Prostate gland (tissue), 2 donors: Measurements from ENCODE around the gene SLC3A2. TPM values are rescaled to one million over a fixed set of nuclear protein-coding genes. Genes with fewer than 3 reads are reported as not detected.

ENCODE experiments used
- DNase-seq: peaks from one replicate; pipeline ENCODE4 v3.0.0-alpha.2; 2019; ENCODE audit warnings: low spot score
- H3K27ac ChIP-seq, 2 donors: fragments of 200-600 bp; sonication (generic); 2 replicates each; pipeline ENCODE4 v1.5.1; 2017 to 2019
- H3K27me3 ChIP-seq: fragments of 200-600 bp; sonication (generic); replicated peaks from 2 replicates; pipeline ENCODE4 v1.5.1; 2019; ENCODE audit not compliant: insufficient read depth
- H3K36me3 ChIP-seq, 2 donors: fragments of 200-600 bp; sonication (generic); 1 replicate in 1 of 2; 2 replicates in 1 of 2; pipeline versions ENCODE4 v1.5.1 to v1.8.1; 2017 to 2019
- H3K4me1 ChIP-seq: fragments of 200-600 bp; sonication (generic); replicated peaks from 2 replicates; pipeline ENCODE4 v1.5.1; 2019
- H3K4me3 ChIP-seq, 2 donors: fragments of 200-600 bp; sonication (generic); 2 replicates each; pipeline ENCODE4 v1.5.1; 2017 to 2019
- H3K9me3 ChIP-seq: fragments of 200-600 bp; sonication (generic); 2 replicates; pipeline ENCODE4 v1.5.1; 2017
- POLR2A ChIP-seq: fragments of 450-650 bp; IDR thresholded peaks from one replicate; pipeline ENCODE4 v1.6.1; 2016; ENCODE audit warnings: antibody characterized with exemption, mild to moderate bottlenecking
- POLR2AphosphoS5 ChIP-seq: sonication (generic); formaldehyde crosslinking; IDR thresholded peaks from one replicate; pipeline ENCODE4 v1.6.1; 2017; ENCODE audit warnings: antibody characterized with exemption
- WGBS: methylation state at CpG from one replicate; pipeline ENCODE4 v1.1.5; 2018; 5-methylcytosine and 5-hydroxymethylcytosine counted together
- intact Hi-C: fragments of 100-400 bp; cut with DNase I; formaldehyde crosslinking; loops from one replicate; pipeline ENCODE4 v1.14.2; 2022
- total RNA-seq, 2 donors: library from RNA; depleted of rRNA; stranded (reverse); fragments of >200 nt; gene quantifications; one replicate each; pipeline ENCODE4 v1.1.0, GENCODE V29; 2016
- TF ChIP-seq, protein P1 (sequence below), 4 experiments: fragments of 200-600 bp in 2 of 4; fragments of 450-650 bp in 2 of 4; sonication (generic) in 2 of 4; IDR thresholded peaks; 1 replicate in 3 of 4; 2 replicates in 1 of 4; pipeline ENCODE4 v1.5.1; 2016 to 2019; ENCODE audit warnings: antibody characterized with exemption in 4 of 4, mild to moderate bottlenecking in 2 of 4, moderate library complexity in 2 of 4

Gene SLC3A2
- total RNA-seq, 2 donors from 2014 or later: 158 to 235 TPM

DNA sequence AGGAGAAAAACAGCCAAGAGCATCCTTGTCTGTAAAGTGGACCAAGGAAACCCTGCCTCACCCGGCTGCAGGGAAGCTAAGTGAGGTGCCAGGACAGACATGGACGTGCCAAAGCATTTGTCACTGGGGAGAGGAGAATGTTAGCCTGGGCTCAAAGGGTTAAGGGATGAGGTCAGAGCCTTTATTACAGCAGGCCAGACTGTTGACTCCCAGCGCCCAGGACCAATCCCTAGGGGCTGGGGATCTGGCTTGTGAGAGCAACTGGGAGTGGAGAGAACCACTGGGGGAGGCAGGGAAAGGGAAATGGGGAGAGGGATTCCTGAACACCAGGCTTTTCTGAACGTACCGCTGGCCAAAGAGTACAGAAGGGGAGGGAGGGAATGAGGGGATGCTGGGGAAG lies 37.8 kb downstream of the SLC3A2 start:
- Histone ChIP-seq H3K27ac (peak overlapping the region in 1 of 2 donors; percentile 74), H3K27me3 (no peaks in the 10 kb centered on the region), H3K9me3 (no peaks in the 10 kb centered on the region), H3K36me3 (no peaks in the 10 kb centered on the region), H3K4me3 (peak overlapping the region in 1 of 2 donors; percentile 52), H3K4me1 (peaks cover 12% of the 10 kb centered on the region)
- 61% methylated on average over 5 of the region's 5 CpGs for WGBS
- no peak for DNase-seq
- intact Hi-C loops: no loop called here
- TF ChIP-seq POLR2A (no peak), POLR2AphosphoS5 (no peak)
- TF ChIP-seq, protein P1, sequence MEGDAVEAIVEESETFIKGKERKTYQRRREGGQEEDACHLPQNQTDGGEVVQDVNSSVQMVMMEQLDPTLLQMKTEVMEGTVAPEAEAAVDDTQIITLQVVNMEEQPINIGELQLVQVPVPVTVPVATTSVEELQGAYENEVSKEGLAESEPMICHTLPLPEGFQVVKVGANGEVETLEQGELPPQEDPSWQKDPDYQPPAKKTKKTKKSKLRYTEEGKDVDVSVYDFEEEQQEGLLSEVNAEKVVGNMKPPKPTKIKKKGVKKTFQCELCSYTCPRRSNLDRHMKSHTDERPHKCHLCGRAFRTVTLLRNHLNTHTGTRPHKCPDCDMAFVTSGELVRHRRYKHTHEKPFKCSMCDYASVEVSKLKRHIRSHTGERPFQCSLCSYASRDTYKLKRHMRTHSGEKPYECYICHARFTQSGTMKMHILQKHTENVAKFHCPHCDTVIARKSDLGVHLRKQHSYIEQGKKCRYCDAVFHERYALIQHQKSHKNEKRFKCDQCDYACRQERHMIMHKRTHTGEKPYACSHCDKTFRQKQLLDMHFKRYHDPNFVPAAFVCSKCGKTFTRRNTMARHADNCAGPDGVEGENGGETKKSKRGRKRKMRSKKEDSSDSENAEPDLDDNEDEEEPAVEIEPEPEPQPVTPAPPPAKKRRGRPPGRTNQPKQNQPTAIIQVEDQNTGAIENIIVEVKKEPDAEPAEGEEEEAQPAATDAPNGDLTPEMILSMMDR (IDR thresholded peaks at IDR 0.05): no peak

DNA sequence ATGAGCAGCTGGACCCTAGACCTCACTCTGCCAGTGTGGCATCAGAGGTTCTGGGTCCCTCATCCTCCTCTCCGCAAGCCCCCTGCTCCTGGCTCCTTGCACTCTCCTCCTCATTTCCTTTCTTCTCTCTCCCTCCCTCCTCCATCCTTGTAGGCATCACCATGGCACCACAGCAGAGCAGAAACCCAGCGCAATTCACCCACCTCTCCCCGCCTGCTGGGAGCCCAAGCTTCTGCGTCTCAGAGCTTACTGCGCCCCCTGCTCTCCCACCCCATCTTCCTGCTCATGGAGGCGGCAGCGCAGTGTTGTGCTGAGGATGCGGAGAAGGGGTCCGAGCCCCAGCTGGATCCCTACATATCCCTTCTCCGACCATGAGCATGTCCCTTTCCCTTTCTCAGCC lies 38.8 kb downstream of the SLC3A2 start:
- peak overlapping the region; percentile 35 to 52 for H3K4me3 ChIP-seq
- no peaks in the 10 kb centered on the region for H3K36me3 ChIP-seq
- TF ChIP-seq, protein P1 (IDR thresholded peaks at IDR 0.05): no peak
- TF ChIP-seq POLR2AphosphoS5 (no peak), POLR2A (no peak)
- WGBS: 95% methylated on average over 10 of the region's 10 CpGs
- no peaks in the 10 kb centered on the region for H3K9me3 ChIP-seq
- no peak for DNase-seq
- H3K27ac ChIP-seq: peak overlapping the region; percentile 74 to 91
- intact Hi-C loops: no loop called here
- H3K27me3 ChIP-seq: no peaks in the 10 kb centered on the region
- H3K4me1 ChIP-seq: peaks cover 16% of the 10 kb centered on the region

DNA sequence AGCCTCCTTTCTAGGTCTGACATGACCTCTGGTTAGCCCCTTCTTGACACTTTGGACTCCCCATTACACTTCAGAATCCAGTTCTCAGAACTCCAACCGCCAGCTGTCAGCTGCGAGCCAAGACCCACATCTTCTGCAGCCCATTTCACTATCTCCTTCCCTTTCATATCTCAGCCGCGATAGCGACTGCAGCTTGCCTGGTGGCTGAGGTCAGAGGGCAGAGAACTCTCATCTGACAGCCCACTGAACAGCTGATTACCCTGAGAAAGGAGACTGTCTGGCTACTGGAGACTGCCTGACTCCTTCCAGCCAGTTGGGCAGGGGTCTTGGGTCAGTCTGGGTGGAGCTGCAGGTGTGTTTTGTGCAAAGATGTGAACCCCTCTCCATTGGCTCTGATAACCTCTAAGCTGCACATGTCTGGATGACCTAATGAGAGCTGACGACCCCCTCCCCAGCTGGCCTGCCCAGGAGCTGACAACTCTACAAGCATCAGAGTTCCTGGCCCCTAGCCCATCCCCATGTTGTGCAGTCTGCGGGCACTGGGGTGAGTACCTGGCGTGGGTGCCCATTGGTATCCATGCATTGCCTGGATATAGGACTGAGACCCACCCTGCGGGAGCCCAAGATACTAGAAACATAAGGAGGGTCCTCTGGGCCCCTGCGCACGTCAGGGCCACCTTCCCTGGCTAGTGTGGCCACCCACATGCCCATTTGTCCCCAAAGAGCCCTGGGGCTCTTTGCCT lies 39.4 kb downstream of the SLC3A2 start:
- Histone ChIP-seq H3K27me3 (no peaks in the 10 kb centered on the region), H3K36me3 (no peaks in the 10 kb centered on the region), H3K4me3 (peak overlapping the region; percentile 35 to 52), H3K9me3 (no peaks in the 10 kb centered on the region), H3K27ac (peak overlapping the region; percentile 74 to 91), H3K4me1 (peaks cover 16% of the 10 kb centered on the region)
- DNase-seq: no peak
- no peak for TF ChIP-seq POLR2A
- TF ChIP-seq, protein P1 (IDR thresholded peaks at IDR 0.05): no peak
- no peak for TF ChIP-seq POLR2AphosphoS5
- 80% methylated on average over 11 of the region's 11 CpGs for WGBS
- intact Hi-C loops: no loop called here

DNA sequence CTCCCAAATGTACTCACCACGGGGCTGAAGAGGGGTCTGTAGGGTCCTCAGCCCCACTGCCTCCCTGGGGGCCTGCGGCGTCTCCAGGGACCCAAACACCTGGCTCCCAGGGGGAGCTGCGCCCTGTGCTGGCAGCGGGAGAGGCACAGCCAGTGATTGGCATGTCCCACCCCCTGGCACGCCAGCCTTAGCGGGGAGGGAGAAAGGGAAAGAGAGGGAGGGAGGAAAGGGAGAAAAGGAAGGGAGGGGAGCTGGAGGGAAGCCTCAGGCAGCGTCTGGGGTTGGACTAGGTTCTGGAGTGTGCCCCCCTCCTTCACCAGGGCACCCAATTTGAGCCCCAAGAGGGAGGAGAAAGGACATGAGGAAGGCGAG lies 40.5 kb downstream of the SLC3A2 start, which contains the start of gene CHRM1:
TSS of gene CHRM1 (minus strand) at position 163 of the 372 bp plus-strand sequence. CDS start 10,263 bp downstream, outside the sequence.
- peak; percentile 73 for TF ChIP-seq POLR2AphosphoS5
- no peak for TF ChIP-seq POLR2A
- TF ChIP-seq, protein P1 (IDR thresholded peaks at IDR 0.05): peak in 2 of 4 experiments; percentile 13 to 22
- peaks cover 16% of the 10 kb centered on the region for H3K4me1 ChIP-seq
- DNase-seq: peak; percentile 70
- peak within 1 kb of the TSS; percentile 74 to 91 for H3K27ac ChIP-seq
- H3K9me3 ChIP-seq: no peaks in the 10 kb centered on the region
- H3K36me3 ChIP-seq: no peaks in the 10 kb centered on the region
- H3K27me3 ChIP-seq: no peaks in the 10 kb centered on the region
- WGBS: 19% methylated on average over 9 of the region's 9 CpGs
- H3K4me3 ChIP-seq: peak within 1 kb of the TSS; percentile 35 to 52
- intact Hi-C loops: no loop called here
